ENCODE results near the gene NAALADL2.

The NAALADL2 gene

DNA sequence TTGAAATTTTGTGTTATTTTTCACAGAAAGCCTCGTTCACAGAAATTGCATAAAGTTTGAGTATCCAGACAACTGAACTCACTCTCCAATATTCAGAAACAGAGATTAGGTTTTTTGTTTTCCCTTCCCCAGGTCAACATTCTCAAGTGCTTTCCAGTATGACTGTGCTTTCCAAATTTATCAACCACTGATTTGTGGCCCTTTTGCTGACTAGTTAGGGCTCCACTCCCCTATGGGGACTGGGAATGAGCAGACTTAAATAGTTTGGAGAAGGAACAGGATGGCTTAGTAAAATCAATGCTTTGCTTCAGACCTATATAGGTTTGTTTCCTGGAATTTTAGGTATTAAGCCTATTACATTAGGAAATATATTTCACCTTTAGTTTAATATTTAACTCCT lies 38.2 kb upstream of the NAALADL2 start:
- no peak overlapping the region for H2AFZ ChIP-seq (ENCODE audit: low read depth)
- no peak overlapping the region for H3K4me3 ChIP-seq (IDR thresholded peaks at IDR 0.05; ENCODE audit: insufficient read depth, low read depth, low read length)
- H3K4me1 ChIP-seq (ENCODE audit: low read depth, poor library complexity, severe bottlenecking): no peaks in the 10 kb centered on the region
- H3K36me3 ChIP-seq (ENCODE audit: insufficient read depth): no peaks in the 10 kb centered on the region
- H3K79me2 ChIP-seq (ENCODE audit: insufficient read depth, low read depth): no peaks in the 10 kb centered on the region
- H3K27ac ChIP-seq: no peak overlapping the region
- TF ChIP-seq, protein P1, sequence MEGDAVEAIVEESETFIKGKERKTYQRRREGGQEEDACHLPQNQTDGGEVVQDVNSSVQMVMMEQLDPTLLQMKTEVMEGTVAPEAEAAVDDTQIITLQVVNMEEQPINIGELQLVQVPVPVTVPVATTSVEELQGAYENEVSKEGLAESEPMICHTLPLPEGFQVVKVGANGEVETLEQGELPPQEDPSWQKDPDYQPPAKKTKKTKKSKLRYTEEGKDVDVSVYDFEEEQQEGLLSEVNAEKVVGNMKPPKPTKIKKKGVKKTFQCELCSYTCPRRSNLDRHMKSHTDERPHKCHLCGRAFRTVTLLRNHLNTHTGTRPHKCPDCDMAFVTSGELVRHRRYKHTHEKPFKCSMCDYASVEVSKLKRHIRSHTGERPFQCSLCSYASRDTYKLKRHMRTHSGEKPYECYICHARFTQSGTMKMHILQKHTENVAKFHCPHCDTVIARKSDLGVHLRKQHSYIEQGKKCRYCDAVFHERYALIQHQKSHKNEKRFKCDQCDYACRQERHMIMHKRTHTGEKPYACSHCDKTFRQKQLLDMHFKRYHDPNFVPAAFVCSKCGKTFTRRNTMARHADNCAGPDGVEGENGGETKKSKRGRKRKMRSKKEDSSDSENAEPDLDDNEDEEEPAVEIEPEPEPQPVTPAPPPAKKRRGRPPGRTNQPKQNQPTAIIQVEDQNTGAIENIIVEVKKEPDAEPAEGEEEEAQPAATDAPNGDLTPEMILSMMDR (conservative IDR thresholded peaks at IDR 0.05; ENCODE audit: low read depth, low read length): no peak
- H3K9ac ChIP-seq: no peak overlapping the region
- no peak overlapping the region for H3K4me2 ChIP-seq
- no peaks in the 10 kb centered on the region for H3K27me3 ChIP-seq (ENCODE audit: insufficient read depth, low read depth)
- H4K20me1 ChIP-seq (ENCODE audit: insufficient read depth): no peaks in the 10 kb centered on the region

GRCh38 chr3:174821477-174821876 lies 37.7 kb upstream of the NAALADL2 start:
- Histone ChIP-seq H3K4me1 (ENCODE audit: low read depth, poor library complexity, severe bottlenecking) (no peaks in the 10 kb centered on the region), H3K9ac (no peak overlapping the region), H3K4me3 (IDR thresholded peaks at IDR 0.05; ENCODE audit: insufficient read depth, low read depth, low read length) (no peak overlapping the region), H3K4me2 (no peak overlapping the region), H2AFZ (ENCODE audit: low read depth) (no peak overlapping the region), H3K36me3 (ENCODE audit: insufficient read depth) (no peaks in the 10 kb centered on the region), H4K20me1 (ENCODE audit: insufficient read depth) (no peaks in the 10 kb centered on the region), H3K79me2 (ENCODE audit: insufficient read depth, low read depth) (no peaks in the 10 kb centered on the region), H3K27me3 (ENCODE audit: insufficient read depth, low read depth) (no peaks in the 10 kb centered on the region), H3K27ac (no peak overlapping the region)
- TF ChIP-seq, protein P1 (conservative IDR thresholded peaks at IDR 0.05; ENCODE audit: low read depth, low read length): no peak

GRCh38 chr3:174822320-174822719 lies 36.8 kb upstream of the NAALADL2 start:
- no peaks in the 10 kb centered on the region for H3K27me3 ChIP-seq (ENCODE audit: insufficient read depth, low read depth)
- H3K4me2 ChIP-seq: no peak overlapping the region
- no peak overlapping the region for H2AFZ ChIP-seq (ENCODE audit: low read depth)
- no peaks in the 10 kb centered on the region for H3K79me2 ChIP-seq (ENCODE audit: insufficient read depth, low read depth)
- H3K36me3 ChIP-seq (ENCODE audit: insufficient read depth): no peaks in the 10 kb centered on the region
- no peaks in the 10 kb centered on the region for H4K20me1 ChIP-seq (ENCODE audit: insufficient read depth)
- TF ChIP-seq, protein P1 (conservative IDR thresholded peaks at IDR 0.05; ENCODE audit: low read depth, low read length): no peak
- H3K27ac ChIP-seq: no peak overlapping the region
- no peak overlapping the region for H3K4me3 ChIP-seq (IDR thresholded peaks at IDR 0.05; ENCODE audit: insufficient read depth, low read depth, low read length)
- no peak overlapping the region for H3K9ac ChIP-seq
- H3K4me1 ChIP-seq (ENCODE audit: low read depth, poor library complexity, severe bottlenecking): no peaks in the 10 kb centered on the region

DNA sequence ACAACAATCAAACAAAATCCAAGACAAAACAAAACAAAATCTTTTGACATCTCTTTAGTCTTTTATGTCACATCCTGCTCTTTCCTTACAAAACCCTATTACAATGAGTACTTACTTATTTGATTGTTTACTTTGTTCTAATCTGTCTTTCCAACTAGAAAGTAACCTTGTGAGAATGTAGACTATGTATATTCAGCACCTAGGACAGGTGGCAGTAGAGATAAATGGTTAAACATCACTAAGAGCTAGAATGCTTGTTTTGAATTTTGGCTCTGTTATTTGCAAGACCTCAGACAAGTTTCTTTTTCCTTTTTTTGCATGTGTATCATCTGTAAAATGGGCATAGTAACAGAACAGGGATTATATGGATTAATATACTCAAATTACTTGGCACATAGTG lies 33.1 kb upstream of the NAALADL2 start:
- TF ChIP-seq, protein P1 (conservative IDR thresholded peaks at IDR 0.05; ENCODE audit: low read depth, low read length): no peak
- H3K4me2 ChIP-seq: no peak overlapping the region
- H3K27ac ChIP-seq: no peak overlapping the region
- H3K4me1 ChIP-seq (ENCODE audit: low read depth, poor library complexity, severe bottlenecking): no peaks in the 10 kb centered on the region
- H3K4me3 ChIP-seq (IDR thresholded peaks at IDR 0.05; ENCODE audit: insufficient read depth, low read depth, low read length): no peak overlapping the region
- H4K20me1 ChIP-seq (ENCODE audit: insufficient read depth): no peaks in the 10 kb centered on the region
- H3K36me3 ChIP-seq (ENCODE audit: insufficient read depth): no peaks in the 10 kb centered on the region
- H3K27me3 ChIP-seq (ENCODE audit: insufficient read depth, low read depth): no peaks in the 10 kb centered on the region
- no peaks in the 10 kb centered on the region for H3K79me2 ChIP-seq (ENCODE audit: insufficient read depth, low read depth)
- H2AFZ ChIP-seq (ENCODE audit: low read depth): no peak overlapping the region
- no peak overlapping the region for H3K9ac ChIP-seq
